Measurements from ENCODE around the gene ATP5ME. TPM values are rescaled to one million over a fixed set of nuclear protein-coding genes. Genes with fewer than 3 reads are reported as not detected.

The ATP5ME gene
- total and polyA plus RNA-seq, 5 experiments from 2014 or later, result 146 to 468 (median 420) TPM

Other genes starting within 250 kb of the ATP5ME start
- 10 to 100 TPM; 71.6 to 72.6 TPM for gene ZNF721, start 175.1 kb downstream of the ATP5ME start, total RNA-seq
- gene ZNF721, start 175.1 kb downstream of the ATP5ME start, polyA plus RNA-seq, result 10 to 100 TPM; 44.7 to 46.1 (median 45.6) TPM
- 100 to 1,000 TPM; 117 to 121 TPM for gene PIGG, start 175.1 kb downstream of the ATP5ME start, total RNA-seq
- gene PIGG, start 175.1 kb downstream of the ATP5ME start, polyA plus RNA-seq, result 10 to 100 TPM; 20.9 to 25.7 (median 25.4) TPM
- gene TMEM271, start 98.0 kb downstream of the ATP5ME start, total RNA-seq, result not detected
- gene TMEM271, start 98.0 kb downstream of the ATP5ME start, polyA plus RNA-seq, result not detected
- gene PDE6B, start 48.7 kb downstream of the ATP5ME start, total RNA-seq, result 10 to 100 TPM; 20.7 to 24.7 TPM
- gene PDE6B, start 48.7 kb downstream of the ATP5ME start, polyA plus RNA-seq, result 10 to 100 TPM; 21.5 to 26.3 (median 25.4) TPM
- 10 to 100 TPM; 34.9 to 35.6 TPM for gene MYL5, start 266 bp upstream of the ATP5ME start, total RNA-seq
- gene MYL5, start 266 bp upstream of the ATP5ME start, polyA plus RNA-seq, result 10 to 100 TPM in 1 of 3 donors, 1 to 10 TPM in 2; 3.1 to 13.9 (median 7.5) TPM
- gene SLC49A3, start 14.9 kb upstream of the ATP5ME start, total RNA-seq, result 1 to 10 TPM; 2.0 to 3.7 TPM
- gene SLC49A3, start 14.9 kb upstream of the ATP5ME start, polyA plus RNA-seq, result under 1 TPM in 2 of 3 donors, not detected in 1; 0.30 to 0.38 TPM
- gene PCGF3, start 31.6 kb upstream of the ATP5ME start, total RNA-seq, result 10 to 100 TPM; 45.6 to 49.3 TPM
- 1 to 10 TPM; 3.4 to 4.4 (median 3.9) TPM for gene PCGF3, start 31.6 kb upstream of the ATP5ME start, polyA plus RNA-seq
- under 1 TPM in 1 of 2 experiments, not detected in 1; 0.29 TPM for gene CPLX1, start 151.9 kb upstream of the ATP5ME start, total RNA-seq
- not detected for gene CPLX1, start 151.9 kb upstream of the ATP5ME start, polyA plus RNA-seq

All from naive thymus-derived CD8-positive, alpha-beta T cell (primary cell).